ENCODE measurements around the gene PEX13. TPM values are rescaled to one million over a fixed set of nuclear protein-coding genes. Genes with fewer than 3 reads are reported as not detected.

The PEX13 gene
- total RNA-seq, 1 experiment from 2014 or later = 19.8 TPM

GRCh38 chr2:61085883-61086282 is 68.4 kb downstream of the PEX13 start:
- H4K20me1 ChIP-seq (ENCODE audit: insufficient read depth) = no peaks in the 10 kb centered on the region; the same call in 1 of the 2 replicates
- no TSS peak for BruUV-seq (replicated peaks)
- no peaks in the 10 kb centered on the region for H3K4me1 ChIP-seq (ENCODE audit: control insufficient read depth in 1 of 2, insufficient read depth in 2 of 2, low read length in 2 of 2)
- H3K27me3 ChIP-seq (ENCODE audit: insufficient read depth, low read length) = no peaks in the 10 kb centered on the region
- H3K9me2 ChIP-seq (ENCODE audit: insufficient read depth) = no peaks in the 10 kb centered on the region
- CTCF ChIA-PET = no interaction called here
- H3K79me2 ChIP-seq (ENCODE audit: insufficient read depth, low read length) = no peaks in the 10 kb centered on the region
- intact Hi-C loops (cut with micrococcal nuclease) = no loop called here
- TF ChIP-seq, protein P1, sequence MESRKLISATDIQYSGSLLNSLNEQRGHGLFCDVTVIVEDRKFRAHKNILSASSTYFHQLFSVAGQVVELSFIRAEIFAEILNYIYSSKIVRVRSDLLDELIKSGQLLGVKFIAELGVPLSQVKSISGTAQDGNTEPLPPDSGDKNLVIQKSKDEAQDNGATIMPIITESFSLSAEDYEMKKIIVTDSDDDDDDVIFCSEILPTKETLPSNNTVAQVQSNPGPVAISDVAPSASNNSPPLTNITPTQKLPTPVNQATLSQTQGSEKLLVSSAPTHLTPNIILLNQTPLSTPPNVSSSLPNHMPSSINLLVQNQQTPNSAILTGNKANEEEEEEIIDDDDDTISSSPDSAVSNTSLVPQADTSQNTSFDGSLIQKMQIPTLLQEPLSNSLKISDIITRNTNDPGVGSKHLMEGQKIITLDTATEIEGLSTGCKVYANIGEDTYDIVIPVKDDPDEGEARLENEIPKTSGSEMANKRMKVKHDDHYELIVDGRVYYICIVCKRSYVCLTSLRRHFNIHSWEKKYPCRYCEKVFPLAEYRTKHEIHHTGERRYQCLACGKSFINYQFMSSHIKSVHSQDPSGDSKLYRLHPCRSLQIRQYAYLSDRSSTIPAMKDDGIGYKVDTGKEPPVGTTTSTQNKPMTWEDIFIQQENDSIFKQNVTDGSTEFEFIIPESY (IDR thresholded peaks at IDR 0.05; ENCODE audit: extremely low read depth, insufficient replicate concordance, low read length) = no peak
- no peak for TF ChIP-seq ELF1 (IDR thresholded peaks at IDR 0.05; ENCODE audit: borderline replicate concordance, low read depth)
- no peak overlapping the region for H3K27ac ChIP-seq (ENCODE audit: low read depth, low read length)
- H3K4me3 ChIP-seq (replicated peaks in 1 of 2; ENCODE audit: low read depth in 1 of 2, low read length in 2 of 2) = no peak overlapping the region
- no peaks in the 10 kb centered on the region for H3K36me3 ChIP-seq (ENCODE audit: control insufficient read depth in 1 of 2, insufficient read depth in 2 of 2, low read length in 2 of 2)
- ATAC-seq = no peak
- no peak overlapping the region for H2AFZ ChIP-seq (ENCODE audit: low read depth, low read length, poor library complexity, severe bottlenecking)
- no peaks in the 10 kb centered on the region for H3K9me3 ChIP-seq (ENCODE audit: control insufficient read depth in 1 of 2, insufficient read depth in 1 of 2, low read depth in 1 of 2, low read length in 2 of 2)
- H3K9ac ChIP-seq (ENCODE audit: low read length) = no peak overlapping the region
- POLR2A ChIA-PET = no interaction called here
- RAD21 ChIA-PET (ENCODE audit: low non-redundant PET in 1 of 2, low total read pairs in 2 of 2, uncharacterized antibody in 2 of 2, unreplicated experiment in 2 of 2) = no interaction called here
- H3K4me2 ChIP-seq (ENCODE audit: low read length) = no peak overlapping the region
- DNase-seq (ENCODE audit: low read depth, low spot score) = no peak

DNA sequence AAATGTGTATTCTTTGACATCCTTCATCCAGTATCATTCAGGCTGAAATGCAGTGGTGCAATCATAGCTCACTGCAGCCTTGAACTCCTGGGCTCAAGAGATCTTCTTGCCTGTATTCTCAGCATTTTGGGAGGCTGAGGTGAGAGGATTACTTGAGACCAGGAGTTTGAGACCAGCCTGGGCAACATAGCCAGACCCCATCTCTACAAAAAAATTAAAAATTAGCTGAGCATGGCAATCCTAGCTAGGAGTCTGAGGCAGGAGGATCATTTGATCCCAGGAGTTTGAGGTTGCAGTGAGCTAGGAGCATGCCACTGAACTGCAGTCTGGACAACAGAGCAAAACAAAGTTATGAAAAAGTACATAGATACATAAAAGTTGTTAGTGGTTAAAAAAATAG is 72.3 kb downstream of the PEX13 start:
- H4K20me1 ChIP-seq (ENCODE audit: insufficient read depth) = no peaks in the 10 kb centered on the region; the same call in 1 of the 2 replicates
- RAD21 ChIA-PET (ENCODE audit: low non-redundant PET in 1 of 2, low total read pairs in 2 of 2, uncharacterized antibody in 2 of 2, unreplicated experiment in 2 of 2) = no interaction called here
- TF ChIP-seq SP1 (IDR thresholded peaks at IDR 0.05; ENCODE audit: low read depth) (no peak), ZFX (IDR thresholded peaks at IDR 0.05) (no peak), REST (IDR thresholded peaks at IDR 0.05; ENCODE audit: low read depth) (no peak), CBX3 (IDR thresholded peaks at IDR 0.05; ENCODE audit: low read depth) (no peak), POLR2AphosphoS5 (IDR thresholded peaks at IDR 0.05; ENCODE audit: low read depth, low read length) (no peak), SRF (IDR thresholded peaks at IDR 0.05; ENCODE audit: low read depth) (no peak)
- TF ChIP-seq, protein P1 (IDR thresholded peaks at IDR 0.05; ENCODE audit: extremely low read depth, insufficient replicate concordance, low read length) = no peak
- TF ChIP-seq, protein P2, sequence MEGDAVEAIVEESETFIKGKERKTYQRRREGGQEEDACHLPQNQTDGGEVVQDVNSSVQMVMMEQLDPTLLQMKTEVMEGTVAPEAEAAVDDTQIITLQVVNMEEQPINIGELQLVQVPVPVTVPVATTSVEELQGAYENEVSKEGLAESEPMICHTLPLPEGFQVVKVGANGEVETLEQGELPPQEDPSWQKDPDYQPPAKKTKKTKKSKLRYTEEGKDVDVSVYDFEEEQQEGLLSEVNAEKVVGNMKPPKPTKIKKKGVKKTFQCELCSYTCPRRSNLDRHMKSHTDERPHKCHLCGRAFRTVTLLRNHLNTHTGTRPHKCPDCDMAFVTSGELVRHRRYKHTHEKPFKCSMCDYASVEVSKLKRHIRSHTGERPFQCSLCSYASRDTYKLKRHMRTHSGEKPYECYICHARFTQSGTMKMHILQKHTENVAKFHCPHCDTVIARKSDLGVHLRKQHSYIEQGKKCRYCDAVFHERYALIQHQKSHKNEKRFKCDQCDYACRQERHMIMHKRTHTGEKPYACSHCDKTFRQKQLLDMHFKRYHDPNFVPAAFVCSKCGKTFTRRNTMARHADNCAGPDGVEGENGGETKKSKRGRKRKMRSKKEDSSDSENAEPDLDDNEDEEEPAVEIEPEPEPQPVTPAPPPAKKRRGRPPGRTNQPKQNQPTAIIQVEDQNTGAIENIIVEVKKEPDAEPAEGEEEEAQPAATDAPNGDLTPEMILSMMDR (IDR thresholded peaks at IDR 0.05 in 2 of 3, conservative IDR thresholded peaks at IDR 0.05 in 1 of 3; ENCODE audit: borderline replicate concordance in 1 of 3, insufficient read depth in 1 of 3, low read depth in 2 of 3, low read length in 2 of 3) = no peak

More for the DNA sequence above, 72.3 kb downstream of the PEX13 start:
- no peak overlapping the region for H2AFZ ChIP-seq (ENCODE audit: low read depth, low read length, poor library complexity, severe bottlenecking)
- H3K4me1 ChIP-seq (ENCODE audit: control insufficient read depth in 1 of 2, insufficient read depth in 2 of 2, low read length in 2 of 2) = no peaks in the 10 kb centered on the region
- no peak overlapping the region for H3K4me3 ChIP-seq (replicated peaks in 1 of 2; ENCODE audit: low read depth in 1 of 2, low read length in 2 of 2)
- DNase-seq (ENCODE audit: low read depth, low spot score) (no peak), ATAC-seq (no peak)
- peaks cover under 1% of the 10 kb centered on the region; the same call in 1 of the 2 replicates for H3K9me2 ChIP-seq (ENCODE audit: insufficient read depth)
- H3K9ac ChIP-seq (ENCODE audit: low read length) = no peak overlapping the region
- H3K4me2 ChIP-seq (ENCODE audit: low read length) = no peak overlapping the region
- intact Hi-C loops (cut with micrococcal nuclease) = no loop called here
- H3K36me3 ChIP-seq (ENCODE audit: control insufficient read depth in 1 of 2, insufficient read depth in 2 of 2, low read length in 2 of 2) = no peaks in the 10 kb centered on the region
- no peaks in the 10 kb centered on the region for H3K9me3 ChIP-seq (ENCODE audit: control insufficient read depth in 1 of 2, insufficient read depth in 1 of 2, low read depth in 1 of 2, low read length in 2 of 2)
- no TSS peak for BruUV-seq (replicated peaks)
- H3K79me2 ChIP-seq (ENCODE audit: insufficient read depth, low read length) = no peaks in the 10 kb centered on the region
- CTCF ChIA-PET = no interaction called here
- H3K27me3 ChIP-seq (ENCODE audit: insufficient read depth, low read length) = no peaks in the 10 kb centered on the region
- H3K27ac ChIP-seq (ENCODE audit: low read depth, low read length) = no peak overlapping the region
- POLR2A ChIA-PET = no interaction called here

Data from HCT116 (cell line).